ENCODE data around the gene SLCO4A1.

Gene SLCO4A1

DNA sequence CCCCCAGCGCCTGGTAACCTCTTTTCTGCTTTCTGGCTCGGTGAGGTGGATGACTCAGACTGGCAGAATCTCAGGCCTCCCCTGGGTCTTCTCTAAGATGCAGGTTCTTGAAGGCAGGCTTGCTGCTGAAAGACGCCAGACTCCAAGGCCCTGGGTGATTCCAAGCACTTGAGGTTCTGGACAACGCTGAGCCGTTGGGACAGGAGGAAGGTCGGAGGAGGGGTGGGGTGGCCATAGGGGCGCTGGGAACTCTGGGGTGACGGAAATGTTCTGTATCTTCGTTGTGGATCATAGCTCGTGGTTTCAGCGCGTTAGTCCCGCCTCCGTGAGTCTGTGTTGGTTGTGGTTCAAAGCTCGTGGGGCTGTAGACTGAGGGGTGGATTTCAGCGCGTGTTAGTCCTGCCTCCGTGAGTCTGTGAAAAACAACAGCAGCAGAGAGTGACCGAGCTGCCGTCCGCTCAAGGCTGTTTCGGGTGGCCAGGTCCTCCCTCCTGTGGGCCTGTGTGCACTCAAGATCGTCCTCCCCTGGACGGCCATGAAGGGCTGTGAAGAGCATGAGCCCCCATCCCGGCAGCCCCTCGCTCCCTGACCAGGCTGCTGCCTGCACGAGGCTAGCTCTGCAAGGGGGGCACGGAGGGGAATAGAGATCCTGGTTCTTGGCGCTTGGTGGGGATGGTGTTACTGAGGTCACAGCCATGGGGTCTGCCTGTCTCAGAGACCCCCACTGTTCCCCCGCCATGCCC is 74.1 kb downstream of the SLCO4A1 start:
- DNase-seq (ENCODE audit: low read depth in 2 of 2) = peak in 1 of 2 donors; percentile 9

DNA sequence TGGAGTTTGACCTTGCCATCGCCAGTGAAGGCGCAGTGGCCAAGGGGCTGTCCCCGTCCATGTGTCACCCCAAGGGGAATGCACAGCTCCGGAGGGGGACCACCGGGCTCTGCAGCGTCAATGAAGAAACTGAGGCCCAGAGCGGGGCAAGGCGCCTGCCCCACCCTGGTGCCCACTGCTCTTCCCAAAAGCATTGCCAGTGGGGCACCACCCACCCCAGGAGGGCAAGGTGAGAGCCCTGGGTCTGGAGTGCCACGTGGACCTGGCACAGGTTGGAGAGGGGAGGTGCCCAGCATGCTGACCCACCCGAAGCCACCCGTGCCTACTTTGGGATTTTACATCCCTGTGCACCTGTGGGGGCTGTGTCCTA is 74.6 kb downstream of the SLCO4A1 start:
- DNase-seq (ENCODE audit: low read depth in 2 of 2) = no peak

- no peak for DNase-seq (ENCODE audit: low read depth in 2 of 2)
These were observed 75.6 kb downstream of the SLCO4A1 start for GRCh38 chr20:62717933-62718332.

DNA sequence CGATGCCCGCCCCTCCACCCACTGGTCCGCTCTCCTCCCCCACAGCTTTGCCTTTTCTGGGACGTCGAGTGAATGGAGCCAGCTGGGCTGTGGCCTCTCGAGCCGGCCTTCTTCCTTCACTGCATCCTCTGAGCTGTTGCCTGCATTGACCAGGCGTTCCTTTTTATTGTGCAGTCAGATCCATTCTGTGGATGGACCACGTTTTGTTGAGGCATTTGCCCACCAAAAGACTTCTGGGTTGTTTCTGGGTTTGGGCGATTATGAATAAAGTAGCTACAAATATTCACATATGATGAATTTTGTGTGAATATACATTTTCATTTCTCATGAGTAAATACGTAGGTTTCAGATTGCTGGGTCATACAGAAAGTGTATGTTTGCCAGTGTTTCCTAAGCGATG is 76.2 kb downstream of the SLCO4A1 start:
- no peak for DNase-seq (ENCODE audit: low read depth in 2 of 2)

GRCh38 chr20:62719250-62719935 is 77.1 kb downstream of the SLCO4A1 start:
- DNase-seq (ENCODE audit: low read depth in 2 of 2) = no peak

Data from stimulated activated CD4-positive, alpha-beta T cell treated with anti-CD3 and anti-CD28 coated beads, Interleukin-1b, Interleukin-23, amount 100 ng/mL, for 1 hour (primary cell).